Sigmoid colon (tissue), 7 donors: Measurements from ENCODE around the gene PPIH. TPM values are rescaled to one million over a fixed set of nuclear protein-coding genes. Genes with fewer than 3 reads are reported as not detected.

Source experiments
- DNase-seq: peaks from one replicate; pipeline ENCODE4 v3.0.0-alpha.2; 2019
- H3K27ac ChIP-seq, 4 donors: fragments of 200-600 bp; sonication (generic); one replicate each; pipeline ENCODE4 v1.5.1; 2016 to 2019; ENCODE audit warnings: mild to moderate bottlenecking in 1 of 4
- H3K27me3 ChIP-seq, 3 donors: fragments of 200-600 bp; sonication (generic); one replicate each; pipeline ENCODE4 v1.5.1; 2019; ENCODE audit warnings: mild to moderate bottlenecking in 1 of 3
- H3K36me3 ChIP-seq, 4 donors: fragments of 200-600 bp; sonication (generic); one replicate each; pipeline ENCODE4 v1.5.1; 2016 to 2019
- H3K4me1 ChIP-seq, 4 donors: fragments of 200-600 bp; sonication (generic); one replicate each; pipeline ENCODE4 v1.5.1; 2017 to 2019
- H3K4me3 ChIP-seq, 4 donors: fragments of 200-600 bp; sonication (generic); one replicate each; pipeline ENCODE4 v1.5.1; 2017 to 2019; ENCODE audit warnings: mild to moderate bottlenecking in 2 of 4, moderate library complexity in 1 of 4
- H3K9me3 ChIP-seq, 4 donors: fragments of 200-600 bp in 3 of 4; sonication (generic) in 3 of 4; one replicate each; pipeline versions ENCODE4 v1.5.1 to v1.6.1; 2013 to 2019
- CTCF ChIP-seq, 4 experiments: fragments of 450-650 bp in 3 of 4; fragments of 200-600 bp in 1 of 4; IDR thresholded peaks; one replicate each; pipeline ENCODE4 v1.5.1; 2016 to 2019; ENCODE audit warnings: antibody characterized with exemption in 4 of 4, mild to moderate bottlenecking in 3 of 4, moderate library complexity in 2 of 4
- EP300 ChIP-seq, 4 donors: sonication (generic); formaldehyde crosslinking; IDR thresholded peaks; one replicate each; pipeline ENCODE4 v1.6.1; 2017; ENCODE audit warnings: antibody characterized with exemption in 4 of 4
- POLR2A ChIP-seq, 2 donors: fragments of 450-650 bp; IDR thresholded peaks; one replicate each; pipeline ENCODE4 v1.6.1; 2016; ENCODE audit warnings: antibody characterized with exemption in 2 of 2, mild to moderate bottlenecking in 2 of 2, moderate library complexity in 2 of 2
- POLR2AphosphoS5 ChIP-seq, 4 donors: sonication (generic); formaldehyde crosslinking; IDR thresholded peaks; one replicate each; pipeline ENCODE4 v1.6.1; 2017; ENCODE audit warnings: antibody characterized with exemption in 4 of 4
- WGBS, 2 donors: extraction: QIAGEN DNeasy Blood & Tissue Kit; methylation state at CpG; one replicate each; pipeline ENCODE4 v1.1.7; 2013; 5-methylcytosine and 5-hydroxymethylcytosine counted together
- intact Hi-C: fragments of 100-400 bp; cut with DNase I; formaldehyde crosslinking; loops from one replicate; pipeline ENCODE4 v1.15.1; 2023
- polyA plus RNA-seq, 3 donors: library from polyadenylated mRNA; stranded (reverse); fragments of 200-250 nt; gene quantifications; one replicate each; pipeline ENCODE4 v1.2.3, GENCODE V29; 2013
- total RNA-seq, 4 donors: library from RNA; depleted of rRNA; stranded (reverse); fragments of >200 nt; gene quantifications; one replicate each; pipeline ENCODE4 v1.1.0, GENCODE V29; 2016
- donor health status: healthy with polysubstance abuse.
- donor health status: Bipolar disorder and iron deficiency.
- donor health status: healthy.

PPIH gene
- total and polyA plus RNA-seq, 7 donors, result 19.7 to 71.1 (median 32.9) TPM

- Histone ChIP-seq H3K27me3 (no peaks in the 10 kb centered on the region), H3K9me3 (no peaks in the 10 kb centered on the region), H3K4me3 (peak overlapping the region in 3 of 4 donors; percentile 91 to 96 (median 95)), H3K4me1 (peaks cover 0 to 76% (median 68%) of the 10 kb centered on the region in 4 donors), H3K27ac (peak overlapping the region in 2 of 4 donors; percentile 95 to 99), H3K36me3 (no peaks in the 10 kb centered on the region)
- TF ChIP-seq POLR2A (IDR thresholded peaks at IDR 0.05), result no peak
- TF ChIP-seq POLR2AphosphoS5 (IDR thresholded peaks at IDR 0.05), result no peak
- no peak for TF ChIP-seq EP300 (IDR thresholded peaks at IDR 0.05)
- no peak for TF ChIP-seq CTCF (IDR thresholded peaks at IDR 0.05)
- intact Hi-C loops, result loop anchor here (5.0 kb wide), 1 partner anchor 222 kb away; the partner anchor contains the start of gene CCDC30
- WGBS, 2 donors, result 11 to 36% methylated on average over 5 of the region's 5 CpGs
- no peak for DNase-seq
Measured at GRCh38 chr1:42684139-42684538, 25.9 kb downstream of the PPIH start.

DNA sequence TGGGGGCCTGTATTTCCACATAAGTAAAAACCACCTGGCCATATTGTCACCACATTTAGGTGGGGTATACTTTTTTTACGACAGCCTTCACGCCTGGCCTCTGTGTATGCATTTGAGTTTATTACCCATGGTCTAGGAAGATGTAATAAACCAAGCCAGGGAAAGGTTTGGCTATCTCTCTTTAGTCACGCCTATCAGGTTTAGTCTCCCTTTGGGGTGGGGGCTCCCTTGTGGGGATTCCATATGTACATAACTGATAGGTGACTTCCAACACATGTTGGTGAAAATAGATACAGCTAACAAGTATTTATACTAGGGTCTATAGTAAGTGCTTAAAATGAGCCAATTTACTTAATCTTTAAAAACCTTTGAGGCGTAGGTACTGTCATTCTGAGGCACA, 28.2 kb downstream of the PPIH start:
- no peak overlapping the region for H3K4me3 ChIP-seq
- H3K27me3 ChIP-seq, result no peaks in the 10 kb centered on the region
- TF ChIP-seq POLR2A (IDR thresholded peaks at IDR 0.05) (no peak), CTCF (IDR thresholded peaks at IDR 0.05) (no peak), EP300 (IDR thresholded peaks at IDR 0.05) (no peak), POLR2AphosphoS5 (IDR thresholded peaks at IDR 0.05) (no peak)
- peaks cover 0 to 83% (median 78%) of the 10 kb centered on the region in 4 donors for H3K4me1 ChIP-seq
- intact Hi-C loops, result no loop called here
- H3K27ac ChIP-seq, result no peak overlapping the region
- WGBS, 2 donors, result 20 to 59% methylated on average over 4 of the region's 4 CpGs
- no peak for DNase-seq
- no peaks in the 10 kb centered on the region for H3K9me3 ChIP-seq
- H3K36me3 ChIP-seq, result no peaks in the 10 kb centered on the region

- no peaks in the 10 kb centered on the region for H3K27me3 ChIP-seq
- TF ChIP-seq EP300 (IDR thresholded peaks at IDR 0.05), result no peak
- no peak for TF ChIP-seq POLR2A (IDR thresholded peaks at IDR 0.05)
- no peak for TF ChIP-seq POLR2AphosphoS5 (IDR thresholded peaks at IDR 0.05)
- TF ChIP-seq CTCF (IDR thresholded peaks at IDR 0.05), result no peak
- 35 to 75% methylated on average over 3 of the region's 3 CpGs for WGBS, 2 donors
- H3K36me3 ChIP-seq, result peaks cover 0 to 7% (median 0%) of the 10 kb centered on the region in 4 donors
- H3K9me3 ChIP-seq, result no peaks in the 10 kb centered on the region
- intact Hi-C loops, result no loop called here
- H3K27ac ChIP-seq, result no peak overlapping the region
- no peak overlapping the region for H3K4me3 ChIP-seq
- H3K4me1 ChIP-seq, result peaks cover 0 to 90% (median 77%) of the 10 kb centered on the region in 4 donors
- DNase-seq, result no peak
Measured at GRCh38 chr1:42689912-42690311, 31.7 kb downstream of the PPIH start.

GRCh38 chr1:42690477-42691156, 32.4 kb downstream of the PPIH start:
- intact Hi-C loops, result no loop called here

More at GRCh38 chr1:42690477-42691156, 32.4 kb downstream of the PPIH start:
- Histone ChIP-seq H3K27ac (no peak overlapping the region), H3K4me3 (no peak overlapping the region), H3K27me3 (no peaks in the 10 kb centered on the region), H3K4me1 (peaks cover 0 to 83% (median 70%) of the 10 kb centered on the region in 4 donors), H3K36me3 (peaks cover 0 to 13% (median 0%) of the 10 kb centered on the region in 4 donors), H3K9me3 (no peaks in the 10 kb centered on the region)
- DNase-seq, result no peak
- TF ChIP-seq POLR2A (IDR thresholded peaks at IDR 0.05), result no peak
- no peak for TF ChIP-seq CTCF (IDR thresholded peaks at IDR 0.05)
- no peak for TF ChIP-seq EP300 (IDR thresholded peaks at IDR 0.05)
- no peak for TF ChIP-seq POLR2AphosphoS5 (IDR thresholded peaks at IDR 0.05)
- WGBS, 2 donors, result 35 to 76% methylated on average over 1 of the region's 1 CpG
